Panc1 (cell line): ENCODE measurements around the gene R3HDM2.

Experiments
- POLR2AphosphoS5 ChIP-seq: IDR thresholded peaks from 2 replicates; pipeline ENCODE4 v1.6.1; 2012; ENCODE audit warnings: mild to moderate bottlenecking, low read depth, low read length, moderate library complexity
- TCF7L2 ChIP-seq: IDR thresholded peaks from 2 replicates; pipeline ENCODE4 v1.6.1; 2011; ENCODE audit warnings: mild to moderate bottlenecking, low read depth, low read length, inconsistent platforms
- TF ChIP-seq, protein P1 (sequence below): fragments of 450-650 bp; IDR thresholded peaks from 2 replicates; pipeline ENCODE4 v1.5.1; 2017; ENCODE audit warnings: mild to moderate bottlenecking
- TF ChIP-seq, protein P2 (sequence below), 2 experiments: IDR thresholded peaks; 2 replicates each; pipeline ENCODE4 v1.6.1; 2011 to 2012; ENCODE audit warnings: low read depth in 2 of 2, control low read depth in 1 of 2, low read length in 1 of 2, mild to moderate bottlenecking in 1 of 2, moderate library complexity in 1 of 2; ENCODE audit not compliant: insufficient read depth in 1 of 2

DNA sequence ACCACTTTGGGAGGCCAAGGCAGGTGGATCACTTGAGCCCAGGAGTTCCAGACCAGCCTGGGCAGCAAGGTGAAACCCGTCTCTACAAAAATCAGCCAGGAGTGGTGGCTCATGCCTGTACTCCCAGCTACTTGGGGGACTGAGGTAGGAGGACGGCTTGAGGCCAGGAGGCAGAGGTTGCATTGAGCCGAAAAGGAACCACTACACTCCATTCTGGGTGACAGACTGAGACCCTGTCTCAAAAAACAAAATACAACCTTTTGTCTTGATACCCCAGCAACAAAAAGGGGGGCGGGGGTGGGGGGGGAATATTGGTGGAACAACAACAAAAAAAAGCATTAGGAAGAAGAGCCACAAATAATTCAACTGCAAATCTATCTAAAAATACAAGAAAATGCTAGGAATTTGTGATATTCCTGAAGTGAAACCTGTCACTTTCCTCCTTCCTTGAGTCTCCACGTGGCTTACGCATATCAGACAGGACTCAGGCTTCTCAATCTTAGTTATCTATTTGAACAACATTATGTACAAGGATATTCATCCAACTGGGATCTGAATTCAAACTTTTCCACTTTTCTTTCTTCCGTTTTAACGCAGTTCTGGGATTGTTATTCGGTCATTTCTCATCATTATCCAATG, 1.3 kb downstream of the R3HDM2 start:
- TF ChIP-seq, protein P1, sequence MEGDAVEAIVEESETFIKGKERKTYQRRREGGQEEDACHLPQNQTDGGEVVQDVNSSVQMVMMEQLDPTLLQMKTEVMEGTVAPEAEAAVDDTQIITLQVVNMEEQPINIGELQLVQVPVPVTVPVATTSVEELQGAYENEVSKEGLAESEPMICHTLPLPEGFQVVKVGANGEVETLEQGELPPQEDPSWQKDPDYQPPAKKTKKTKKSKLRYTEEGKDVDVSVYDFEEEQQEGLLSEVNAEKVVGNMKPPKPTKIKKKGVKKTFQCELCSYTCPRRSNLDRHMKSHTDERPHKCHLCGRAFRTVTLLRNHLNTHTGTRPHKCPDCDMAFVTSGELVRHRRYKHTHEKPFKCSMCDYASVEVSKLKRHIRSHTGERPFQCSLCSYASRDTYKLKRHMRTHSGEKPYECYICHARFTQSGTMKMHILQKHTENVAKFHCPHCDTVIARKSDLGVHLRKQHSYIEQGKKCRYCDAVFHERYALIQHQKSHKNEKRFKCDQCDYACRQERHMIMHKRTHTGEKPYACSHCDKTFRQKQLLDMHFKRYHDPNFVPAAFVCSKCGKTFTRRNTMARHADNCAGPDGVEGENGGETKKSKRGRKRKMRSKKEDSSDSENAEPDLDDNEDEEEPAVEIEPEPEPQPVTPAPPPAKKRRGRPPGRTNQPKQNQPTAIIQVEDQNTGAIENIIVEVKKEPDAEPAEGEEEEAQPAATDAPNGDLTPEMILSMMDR: no peak
- TF ChIP-seq POLR2AphosphoS5 (no peak), TCF7L2 (no peak)
- TF ChIP-seq, protein P2, sequence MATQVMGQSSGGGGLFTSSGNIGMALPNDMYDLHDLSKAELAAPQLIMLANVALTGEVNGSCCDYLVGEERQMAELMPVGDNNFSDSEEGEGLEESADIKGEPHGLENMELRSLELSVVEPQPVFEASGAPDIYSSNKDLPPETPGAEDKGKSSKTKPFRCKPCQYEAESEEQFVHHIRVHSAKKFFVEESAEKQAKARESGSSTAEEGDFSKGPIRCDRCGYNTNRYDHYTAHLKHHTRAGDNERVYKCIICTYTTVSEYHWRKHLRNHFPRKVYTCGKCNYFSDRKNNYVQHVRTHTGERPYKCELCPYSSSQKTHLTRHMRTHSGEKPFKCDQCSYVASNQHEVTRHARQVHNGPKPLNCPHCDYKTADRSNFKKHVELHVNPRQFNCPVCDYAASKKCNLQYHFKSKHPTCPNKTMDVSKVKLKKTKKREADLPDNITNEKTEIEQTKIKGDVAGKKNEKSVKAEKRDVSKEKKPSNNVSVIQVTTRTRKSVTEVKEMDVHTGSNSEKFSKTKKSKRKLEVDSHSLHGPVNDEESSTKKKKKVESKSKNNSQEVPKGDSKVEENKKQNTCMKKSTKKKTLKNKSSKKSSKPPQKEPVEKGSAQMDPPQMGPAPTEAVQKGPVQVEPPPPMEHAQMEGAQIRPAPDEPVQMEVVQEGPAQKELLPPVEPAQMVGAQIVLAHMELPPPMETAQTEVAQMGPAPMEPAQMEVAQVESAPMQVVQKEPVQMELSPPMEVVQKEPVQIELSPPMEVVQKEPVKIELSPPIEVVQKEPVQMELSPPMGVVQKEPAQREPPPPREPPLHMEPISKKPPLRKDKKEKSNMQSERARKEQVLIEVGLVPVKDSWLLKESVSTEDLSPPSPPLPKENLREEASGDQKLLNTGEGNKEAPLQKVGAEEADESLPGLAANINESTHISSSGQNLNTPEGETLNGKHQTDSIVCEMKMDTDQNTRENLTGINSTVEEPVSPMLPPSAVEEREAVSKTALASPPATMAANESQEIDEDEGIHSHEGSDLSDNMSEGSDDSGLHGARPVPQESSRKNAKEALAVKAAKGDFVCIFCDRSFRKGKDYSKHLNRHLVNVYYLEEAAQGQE (IDR thresholded peaks at IDR 0.05; ENCODE audit: insufficient read depth in 1 of 2, low read depth in 2 of 2, low read length in 1 of 2): no peak
